RPMI7951 (cell line): ENCODE measurements around the gene KCNIP4. TPM values are rescaled to one million over a fixed set of nuclear protein-coding genes. Genes with fewer than 3 reads are reported as not detected.

Experiments
- DNase-seq: peaks from one replicate; pipeline ENCODE4 v3.0.0-alpha.2; 2012; ENCODE audit warnings: low read depth
- total RNA-seq: library from RNA; depleted of rRNA; stranded (reverse); fragments of >200 nt; shearing (Covaris generic); gene quantifications from 2 replicates; pipeline ENCODE4 v1.2.3, GENCODE V29; 2014

The KCNIP4 gene
- total RNA-seq, 1 experiment from 2014 or later: not detected

DNA sequence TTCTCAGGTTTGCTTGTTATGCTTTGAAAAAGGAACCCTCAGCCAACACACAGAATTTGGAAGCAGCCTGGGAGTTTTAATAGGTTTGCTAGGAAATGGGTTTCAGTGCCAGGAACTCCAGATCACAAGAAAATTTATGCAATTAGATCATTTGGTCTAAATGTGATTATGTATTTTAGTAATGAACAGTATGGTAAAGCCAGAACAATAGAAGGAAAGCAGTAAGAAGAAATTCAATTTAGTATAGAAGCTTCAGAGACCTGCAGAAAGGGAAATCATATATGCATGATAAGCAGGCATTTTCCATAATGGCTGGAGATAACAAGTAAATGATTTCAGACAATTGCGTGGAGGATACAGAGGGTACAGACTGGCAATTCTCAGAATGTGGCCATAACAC lies 184.7 kb downstream of the KCNIP4 start:
- no peak for DNase-seq

DNA sequence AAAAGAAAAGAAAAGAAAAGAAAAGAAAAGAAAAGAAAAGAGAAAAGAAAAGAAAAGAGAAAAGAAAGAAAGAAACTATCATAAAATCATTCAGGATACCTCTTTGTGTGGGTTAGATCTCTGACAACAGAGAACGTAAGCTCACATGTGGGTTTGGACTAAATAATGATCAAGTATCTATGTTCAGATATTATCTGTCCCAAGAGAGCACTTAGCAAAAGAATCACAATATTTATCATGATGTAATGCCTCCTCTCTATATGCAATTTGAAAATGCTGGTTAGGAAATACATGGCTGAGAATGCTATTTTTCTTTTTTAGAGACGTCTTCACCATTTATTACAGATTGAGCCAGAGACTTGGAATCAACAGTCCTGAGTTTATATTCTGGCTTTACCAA lies 191.3 kb downstream of the KCNIP4 start:
- no peak for DNase-seq

DNA sequence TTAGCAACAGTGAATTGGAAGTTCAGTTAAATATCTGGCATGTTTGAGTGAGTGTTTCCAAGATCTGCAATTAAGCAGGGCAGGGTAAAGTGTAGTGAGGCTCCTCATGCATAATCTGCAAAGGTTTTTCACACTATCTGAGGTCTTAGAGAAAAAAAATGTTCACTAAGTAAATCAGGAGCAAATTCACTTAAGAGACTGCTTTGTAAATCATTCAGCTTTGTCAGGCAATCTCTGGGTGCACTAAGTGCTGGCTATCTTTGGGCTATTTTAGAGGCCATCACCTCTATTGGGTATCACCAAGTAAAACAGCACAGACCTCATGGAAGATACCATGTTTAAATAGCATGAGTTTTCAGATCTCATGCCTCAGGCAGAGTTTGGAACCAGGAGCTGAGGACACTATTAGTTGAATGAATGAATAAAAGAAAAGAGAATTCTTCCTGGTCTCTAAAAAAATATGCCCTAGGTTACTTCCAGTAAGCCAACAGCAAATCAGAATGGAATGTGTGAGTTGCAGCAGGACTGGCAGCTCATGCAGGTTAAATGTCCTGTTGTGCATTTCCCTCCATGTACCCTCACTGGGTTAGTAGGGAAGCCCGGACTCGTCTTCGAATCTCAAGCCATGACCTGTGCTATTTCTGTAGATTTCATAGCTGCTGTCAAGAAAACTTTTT lies 195.3 kb downstream of the KCNIP4 start:
- no peak for DNase-seq

DNA sequence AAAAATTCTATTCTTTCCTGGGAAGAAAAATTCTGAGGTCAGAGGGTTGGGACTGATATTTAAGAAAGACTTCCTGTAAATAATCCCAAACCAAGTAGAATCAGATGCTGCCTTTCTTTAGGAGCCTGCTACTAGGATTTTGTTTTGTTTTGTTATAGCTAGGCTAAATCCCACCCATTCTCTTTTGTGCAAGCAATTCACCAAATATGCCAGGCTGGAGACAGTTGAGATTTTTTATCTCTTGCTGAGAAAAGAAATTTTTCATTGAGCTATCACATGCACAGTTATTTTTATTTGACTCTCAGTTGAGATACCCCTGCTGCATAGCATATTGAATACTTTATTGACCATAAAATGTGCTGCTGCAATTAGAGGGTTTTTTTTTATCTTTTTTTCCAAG lies 196.0 kb downstream of the KCNIP4 start:
- DNase-seq: no peak

DNA sequence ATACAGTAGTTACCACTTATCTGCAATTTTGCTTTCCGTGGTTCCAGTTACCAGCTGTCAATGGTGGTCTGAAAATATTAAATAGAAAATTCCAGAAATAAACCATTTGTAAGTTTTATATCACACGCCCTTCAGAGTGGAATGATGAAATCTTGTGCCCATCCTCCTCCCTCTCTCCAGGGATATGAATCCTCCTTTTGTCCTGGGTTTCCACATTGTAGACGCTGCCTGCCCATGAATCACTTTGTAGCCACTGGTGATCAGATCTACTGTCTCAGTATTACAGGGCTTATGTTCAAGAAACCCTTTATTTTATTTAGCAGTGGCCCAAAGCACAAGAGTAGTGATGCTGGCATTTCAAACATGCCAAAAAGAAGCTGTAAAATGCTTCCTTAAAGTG lies 198.6 kb downstream of the KCNIP4 start:
- no peak for DNase-seq

DNA sequence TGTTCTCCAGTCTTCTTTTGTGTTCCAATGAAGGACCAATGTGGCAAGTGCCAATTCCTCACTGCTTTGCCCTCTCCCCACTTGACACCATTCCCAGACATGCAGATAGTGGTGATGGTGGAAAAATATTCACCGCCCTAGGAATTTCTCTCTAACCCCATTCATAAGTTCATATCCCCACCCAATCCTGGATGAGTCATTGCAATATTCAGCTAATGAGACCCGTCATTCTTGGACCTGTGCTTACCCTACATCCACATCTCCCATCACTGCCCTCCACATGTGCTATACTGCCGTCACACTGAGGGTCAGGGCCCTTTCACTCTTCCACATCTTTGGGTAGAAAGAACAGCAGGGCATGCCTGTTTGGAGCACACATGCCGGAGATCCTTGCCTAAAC lies 199.2 kb downstream of the KCNIP4 start:
- no peak for DNase-seq

DNA sequence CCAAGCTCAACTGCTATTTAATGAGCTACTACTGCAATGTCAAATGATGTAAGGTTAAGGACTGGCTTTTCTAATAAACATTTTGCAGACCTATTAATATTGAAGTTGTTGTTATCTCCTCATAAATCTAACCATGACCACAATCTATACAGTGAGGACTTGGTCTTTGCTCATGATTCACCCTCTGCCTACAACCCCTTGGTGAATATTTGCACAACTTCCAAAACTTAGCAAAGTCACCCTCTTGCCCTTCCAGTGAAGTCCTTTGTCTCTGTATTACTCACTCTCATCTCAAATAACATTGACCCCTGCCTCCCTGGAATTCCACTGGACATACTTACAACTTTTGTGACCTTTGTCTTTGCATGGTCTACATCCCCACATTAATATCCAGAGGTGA lies 204.5 kb downstream of the KCNIP4 start:
- DNase-seq: no peak

DNA sequence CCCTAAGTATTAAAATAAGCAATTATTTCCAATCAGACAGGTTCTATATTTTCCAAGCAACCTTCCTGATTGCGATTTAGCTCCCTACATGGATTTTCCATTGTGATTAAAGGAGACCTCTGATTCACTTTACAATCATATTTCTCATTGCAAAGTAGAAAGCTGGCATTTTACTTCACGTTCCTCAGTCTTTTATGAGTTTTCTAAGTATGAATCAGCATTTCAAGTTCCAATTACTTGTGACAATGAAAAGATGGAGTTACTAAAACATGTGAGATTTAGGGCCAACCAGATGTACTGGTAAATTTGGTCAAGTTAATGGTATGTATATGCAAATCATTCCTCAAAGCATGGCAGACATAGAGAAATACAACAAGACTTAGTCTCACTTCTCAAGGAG lies 206.2 kb downstream of the KCNIP4 start:
- DNase-seq: no peak

DNA sequence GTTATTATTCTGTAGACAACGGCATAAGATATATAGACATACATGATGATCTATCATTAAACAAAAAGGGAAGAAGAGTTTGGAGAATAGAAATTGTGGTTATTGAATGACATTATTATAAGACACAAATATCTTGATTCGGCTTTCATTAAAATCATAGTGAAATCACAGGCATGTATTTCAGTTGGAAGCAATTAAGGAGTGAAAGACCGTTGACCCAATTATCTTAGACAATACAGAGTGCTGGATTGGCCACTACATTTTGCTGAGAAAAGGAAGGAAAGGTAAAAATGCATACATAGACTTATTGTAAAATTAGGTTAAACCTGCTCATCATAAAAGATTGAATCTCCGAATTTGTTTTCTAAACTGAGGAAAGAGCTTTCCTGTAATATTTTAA lies 209.8 kb downstream of the KCNIP4 start:
- no peak for DNase-seq

DNA sequence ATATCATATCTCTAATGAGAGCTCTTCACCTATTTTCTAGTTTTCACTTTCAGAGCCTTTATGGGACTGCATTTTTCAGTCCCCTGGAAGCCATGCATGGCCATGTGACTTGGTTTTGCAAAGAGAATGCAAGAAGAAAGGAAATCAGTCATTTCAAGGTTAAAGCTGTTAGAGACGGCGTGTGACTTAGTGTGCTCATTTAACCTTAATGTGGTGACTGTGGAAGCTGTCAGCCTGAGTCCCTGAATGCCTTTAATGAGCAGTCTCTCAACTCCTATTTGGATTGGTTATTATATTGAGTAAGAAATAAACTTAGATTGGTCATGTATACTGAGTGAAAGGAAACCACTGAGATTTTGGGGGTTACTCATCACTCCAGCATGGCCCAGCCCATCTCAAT lies 212.7 kb downstream of the KCNIP4 start:
- no peak for DNase-seq

DNA sequence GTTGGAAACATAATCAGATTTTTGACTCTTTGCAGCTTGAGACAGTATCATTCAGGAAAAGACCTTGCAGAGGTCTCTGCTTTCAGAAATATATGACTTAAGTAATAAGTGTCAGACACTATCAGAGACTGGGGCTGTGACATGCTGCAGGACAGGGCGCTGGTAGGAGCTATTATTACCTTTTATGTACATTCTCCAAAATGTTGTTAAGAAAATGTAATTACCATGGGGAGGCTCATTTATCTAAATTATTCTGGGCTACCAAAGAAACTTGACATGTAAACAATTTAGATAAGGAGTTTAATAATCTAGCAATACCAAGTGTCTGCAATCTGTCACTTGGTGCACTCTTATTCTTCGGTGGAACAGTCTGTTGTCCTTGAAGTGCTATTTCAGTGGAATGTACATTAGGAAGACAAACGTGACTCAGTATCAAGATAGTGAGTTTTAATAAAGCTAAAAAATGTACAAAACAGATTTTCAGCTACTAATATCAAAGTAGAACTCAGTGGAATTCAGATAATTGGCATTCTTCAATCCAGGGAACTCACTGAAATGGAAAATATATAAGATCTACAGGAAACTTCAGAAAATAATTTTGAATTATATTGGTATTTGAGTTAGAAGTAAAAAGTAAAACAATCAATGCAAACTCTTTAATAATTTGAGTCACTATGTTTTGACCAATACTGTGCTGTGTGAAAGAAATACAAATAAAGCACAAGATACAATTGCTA lies 214.5 kb downstream of the KCNIP4 start:
- DNase-seq: no peak

DNA sequence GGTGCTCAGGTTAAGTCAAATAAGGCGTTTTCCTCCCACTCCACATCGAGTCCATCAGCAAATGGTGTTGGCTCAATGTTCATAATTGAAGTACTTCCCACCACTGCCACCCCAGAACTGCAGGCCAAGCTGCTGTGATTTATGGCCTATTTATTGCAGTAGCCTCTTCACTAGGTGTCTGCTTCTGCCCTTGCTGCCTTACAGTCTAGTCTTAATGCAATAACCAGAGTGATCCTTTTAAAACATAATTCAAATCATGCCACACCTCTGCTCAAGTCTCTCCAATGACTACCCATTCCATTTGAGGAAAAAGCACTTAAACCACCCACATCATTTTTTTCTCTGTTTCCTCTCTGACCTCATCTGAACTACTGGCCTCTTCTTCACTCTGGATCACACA lies 220.3 kb downstream of the KCNIP4 start:
- no peak for DNase-seq

DNA sequence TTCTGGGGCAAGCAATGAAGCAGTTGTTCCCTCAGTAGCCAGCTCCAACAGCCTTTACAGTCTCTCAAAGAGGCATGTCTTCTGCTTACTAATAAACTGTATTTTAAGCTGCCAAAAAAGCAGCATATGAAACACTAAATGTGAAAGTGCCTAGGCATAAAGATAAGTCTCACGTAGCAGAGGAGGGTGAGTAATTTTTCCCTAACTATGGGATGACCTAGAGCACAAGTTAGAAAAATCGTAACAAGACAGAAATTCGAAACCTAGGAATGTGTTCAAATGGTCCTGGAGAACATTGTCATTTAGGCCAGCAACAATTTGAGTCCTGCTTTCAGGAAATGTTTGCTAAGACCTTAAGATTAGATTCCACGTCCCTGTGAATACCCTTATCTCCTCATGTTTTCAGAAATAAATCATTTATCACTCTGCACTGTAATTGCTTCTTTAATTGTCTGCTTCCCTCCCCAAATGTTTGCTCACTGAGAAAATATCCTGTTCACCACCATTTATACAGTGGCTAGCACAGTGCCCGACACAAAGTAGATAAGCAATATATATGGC lies 222.2 kb downstream of the KCNIP4 start:
- DNase-seq: no peak

DNA sequence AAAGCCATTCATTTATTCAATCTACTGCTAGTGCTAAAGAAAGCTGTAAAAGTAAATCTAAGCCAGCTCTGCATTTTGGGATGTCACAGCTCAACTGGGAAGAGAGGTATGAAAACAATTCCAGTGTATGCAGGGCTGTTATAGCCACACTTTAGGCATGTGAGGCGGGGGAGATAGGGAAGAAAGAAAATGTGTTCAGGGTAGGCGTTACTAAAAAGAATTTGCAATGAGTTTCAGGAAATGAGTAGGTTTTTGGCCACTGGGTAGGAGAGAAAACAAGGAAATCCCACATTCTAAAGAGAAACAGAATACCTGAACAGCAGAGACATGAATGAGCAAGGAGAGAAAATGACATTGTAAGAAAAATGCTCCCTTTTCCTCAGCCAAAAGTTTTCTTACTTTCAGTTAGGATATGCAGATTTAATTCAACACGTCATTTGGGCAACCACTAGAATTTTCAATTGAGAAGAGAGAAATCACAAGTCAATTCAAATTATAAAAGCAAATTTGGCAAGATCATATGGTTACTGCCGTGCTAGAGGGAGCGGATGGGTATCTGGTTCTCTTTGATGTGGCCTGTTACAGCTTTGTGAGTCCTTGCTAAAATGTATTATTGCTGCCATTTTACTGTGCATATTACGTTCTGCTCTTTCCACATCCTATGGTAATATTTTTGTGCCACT lies 226.3 kb downstream of the KCNIP4 start:
- DNase-seq: no peak

DNA sequence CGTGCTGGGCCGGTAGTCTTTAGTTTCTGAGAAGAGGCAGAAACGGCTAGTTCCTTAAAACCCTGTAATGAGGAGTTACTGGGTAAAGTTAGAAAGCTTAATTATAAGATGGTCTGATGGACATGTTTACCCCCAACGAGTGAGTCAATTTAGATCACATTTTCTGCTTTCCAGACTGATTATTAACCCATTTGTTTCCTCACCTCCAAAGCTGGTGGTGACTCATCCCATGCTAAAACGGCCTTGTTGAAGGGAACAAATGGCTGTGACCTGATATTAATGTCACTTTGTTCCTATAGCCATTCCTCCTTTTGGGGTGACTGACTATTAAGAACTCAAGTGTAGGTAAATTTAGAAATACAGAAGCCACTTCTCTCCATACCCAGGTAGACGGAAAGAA lies 232.0 kb downstream of the KCNIP4 start:
- DNase-seq: no peak

DNA sequence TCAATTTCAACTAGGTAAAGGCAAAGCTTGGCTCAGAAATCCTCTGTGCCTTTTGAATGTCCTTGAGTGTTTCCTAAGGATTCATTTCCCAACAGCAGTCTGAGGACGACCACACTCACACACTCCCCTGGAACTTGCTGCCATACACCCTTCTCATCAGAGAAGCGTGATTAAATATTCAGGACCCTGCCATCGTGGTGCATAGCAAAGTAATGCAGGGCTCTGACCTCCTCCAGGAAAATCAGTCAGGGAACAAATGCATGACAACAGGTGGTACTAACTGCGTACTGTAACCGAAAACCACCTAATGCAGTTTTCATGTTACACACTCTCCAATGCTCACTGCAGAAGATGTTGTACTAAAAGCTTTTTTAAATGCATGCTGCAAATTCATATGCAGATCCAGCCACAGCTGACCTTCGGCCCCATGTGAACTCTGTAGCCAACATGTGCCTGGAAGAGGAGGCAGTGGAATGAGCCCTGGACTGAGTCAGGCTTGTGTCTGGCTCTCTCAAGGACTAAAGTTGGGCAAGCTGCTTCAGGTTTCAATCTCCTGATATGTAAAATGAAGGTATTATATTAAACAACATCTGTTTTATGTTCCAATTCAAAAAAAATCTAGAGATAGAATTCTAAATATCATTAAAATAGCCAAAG lies 238.3 kb downstream of the KCNIP4 start:
- no peak for DNase-seq

DNA sequence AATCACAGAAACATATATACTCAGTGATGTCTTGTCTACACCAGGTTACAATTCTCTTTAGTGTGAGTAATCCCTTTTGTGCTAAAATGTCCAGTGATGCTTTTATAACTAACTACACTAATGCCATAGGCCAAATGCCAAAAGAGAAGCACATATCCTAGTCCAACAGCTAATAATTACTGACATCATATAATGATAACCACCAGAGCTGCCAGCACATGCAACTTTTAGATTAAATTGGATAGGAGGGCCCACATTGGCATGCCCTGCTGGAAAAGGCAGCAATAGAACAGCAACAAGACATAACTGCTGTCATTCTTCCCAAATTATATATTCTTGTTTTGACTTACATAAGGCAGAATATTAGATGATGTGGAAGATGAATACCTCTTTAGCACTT lies 238.8 kb downstream of the KCNIP4 start:
- no peak for DNase-seq

DNA sequence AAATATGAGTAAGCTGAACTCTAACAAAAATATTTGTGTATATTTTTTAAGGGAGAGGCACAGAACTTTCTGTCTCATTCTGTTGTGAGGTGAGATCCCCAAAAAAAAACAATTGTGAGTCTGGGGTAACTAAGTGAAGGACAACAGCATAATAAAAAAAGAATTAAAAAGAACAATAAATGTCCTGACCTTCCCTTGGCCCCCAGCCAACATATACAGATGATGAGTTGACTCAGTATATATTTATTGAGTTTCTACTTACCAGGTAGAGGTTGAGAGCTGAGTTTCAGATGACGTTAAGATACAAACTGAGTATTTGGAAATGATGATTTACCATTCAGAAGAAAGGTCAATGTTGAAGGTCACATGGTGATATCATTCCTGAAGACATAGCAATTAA lies 239.5 kb downstream of the KCNIP4 start:
- no peak for DNase-seq

DNA sequence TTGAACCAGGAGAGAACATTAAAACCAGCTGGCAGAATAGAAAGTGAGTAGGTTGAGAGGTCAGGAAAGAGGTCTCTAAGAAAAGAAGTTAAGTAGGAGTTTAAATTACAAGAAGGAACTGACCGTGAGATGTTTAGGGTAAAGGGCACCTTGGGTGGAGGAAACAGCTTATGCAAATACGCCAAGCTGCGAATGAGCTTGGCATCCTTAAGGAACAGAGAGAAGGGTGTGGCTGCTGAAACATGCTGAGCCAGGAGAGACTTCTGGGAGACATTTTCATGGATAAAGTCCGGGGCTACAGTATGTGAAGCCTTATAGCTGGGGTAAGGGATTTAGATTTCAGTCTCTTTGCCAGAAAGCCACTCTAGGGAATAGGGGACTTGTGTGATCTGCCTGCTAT lies 249.1 kb downstream of the KCNIP4 start:
- DNase-seq: no peak

DNA sequence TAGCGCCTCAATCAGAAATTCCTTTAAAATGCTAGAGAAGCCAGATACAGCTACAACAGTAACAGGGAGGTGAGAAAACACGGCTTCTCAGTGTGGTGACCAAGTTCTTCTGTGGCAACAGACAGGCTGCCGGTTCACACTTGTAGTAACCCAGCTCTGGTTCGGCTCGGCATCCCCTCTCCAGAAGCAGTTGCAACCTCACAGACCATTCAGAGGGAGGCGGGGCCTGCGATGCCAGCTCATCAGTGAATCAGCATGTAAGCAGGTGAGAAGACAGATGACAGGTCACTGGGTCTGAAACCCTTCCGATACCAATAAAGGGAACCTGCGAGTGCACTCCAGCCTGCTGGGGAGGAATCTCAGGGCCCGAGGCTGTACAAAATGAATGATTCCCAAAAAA lies 251.0 kb downstream of the KCNIP4 start:
- DNase-seq: no peak

DNA sequence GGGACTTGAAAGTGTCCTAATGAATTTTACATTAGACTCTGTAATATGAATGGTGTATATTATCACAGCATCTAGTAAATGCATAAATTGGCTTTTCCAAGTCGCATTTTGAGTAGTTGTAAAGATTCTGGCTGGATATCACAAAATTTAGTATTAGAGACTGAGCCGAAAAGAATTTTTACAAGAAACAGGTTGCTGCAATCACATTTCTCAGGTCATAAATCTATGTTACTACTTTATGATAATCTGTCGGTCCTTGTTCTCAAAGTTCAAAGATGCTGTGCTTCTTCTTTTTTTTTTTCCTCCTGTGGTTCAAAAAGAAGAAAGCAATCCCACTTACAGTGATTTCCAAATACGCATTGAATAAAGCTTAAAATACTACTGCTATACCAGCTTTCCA lies 253.4 kb downstream of the KCNIP4 start:
- DNase-seq: no peak

DNA sequence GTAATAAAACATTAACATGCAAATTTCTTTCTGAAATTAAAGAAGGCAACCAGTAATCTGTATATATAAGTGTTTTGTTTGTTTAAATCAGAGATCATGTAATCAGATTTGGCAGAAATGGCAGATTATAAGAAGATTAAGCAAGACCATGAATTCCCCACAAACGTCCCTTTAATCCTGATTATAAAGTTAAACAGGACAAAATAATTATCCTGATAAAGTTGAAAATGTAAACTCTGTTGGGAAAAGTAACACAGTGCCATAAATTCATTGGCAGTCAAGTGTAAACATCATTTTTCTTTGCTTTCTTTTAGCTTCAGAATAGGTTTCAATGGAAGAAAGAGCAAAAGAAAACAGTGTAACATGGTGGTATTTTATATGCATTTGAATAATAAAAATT lies 256.3 kb downstream of the KCNIP4 start:
- DNase-seq: no peak
